ENCODE results near the gene SEC63. TPM values are rescaled to one million over a fixed set of nuclear protein-coding genes. Genes with fewer than 3 reads are reported as not detected.
A peak's percentile ranks its signal among the peaks of the same experiment; 100 is the strongest.

SEC63 gene
- total and polyA plus RNA-seq, 2 of the 4 experiments (the other 2 are of a cell fraction) = 8.6 to 22.4 TPM

DNA sequence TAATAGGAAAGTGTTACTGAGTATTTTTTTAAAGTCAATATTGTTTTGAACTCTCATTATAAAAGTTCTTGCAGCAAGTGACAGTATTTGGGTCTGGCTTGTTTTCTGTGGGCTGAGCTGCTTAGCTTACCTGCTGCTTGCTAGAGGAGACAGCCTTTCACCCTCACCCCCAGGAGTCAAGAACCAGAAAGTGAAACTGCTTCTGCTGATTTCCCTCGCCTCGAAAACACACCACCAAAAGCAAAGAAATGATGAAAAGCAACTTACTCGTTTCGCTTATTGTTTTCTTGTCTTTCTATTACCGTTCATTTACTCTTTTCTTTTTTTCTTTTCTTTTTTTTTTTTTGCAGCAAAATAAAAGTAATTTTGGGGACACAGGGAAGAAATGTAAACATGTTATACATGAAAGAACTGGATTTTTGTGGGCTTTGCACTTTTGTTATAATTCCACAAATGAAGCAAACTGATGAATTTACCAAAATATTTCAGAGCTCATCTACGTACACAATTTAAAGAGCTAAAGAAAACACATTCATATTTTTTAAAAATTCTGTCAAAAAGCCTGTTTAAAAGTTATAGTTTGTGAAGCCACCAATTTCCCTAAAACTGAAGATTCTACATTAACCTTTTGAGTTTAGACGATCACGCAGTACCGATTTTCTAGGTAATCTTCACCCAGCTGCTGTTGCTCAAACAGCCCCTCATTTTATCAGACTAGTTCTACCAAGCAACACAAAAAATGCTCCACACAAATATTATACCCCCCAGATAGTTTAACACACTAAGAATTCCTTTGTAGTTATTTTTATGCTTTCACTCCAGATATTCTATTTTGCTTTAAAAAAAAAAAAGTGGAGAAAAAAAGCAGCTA is 135.6 kb downstream of the SEC63 start:
- no peak for ATAC-seq (ENCODE audit: low read depth)
- Histone ChIP-seq H4K8ac (ENCODE audit: low read depth in 2 of 2, low read length in 2 of 2) (no peak overlapping the region), H3K23ac (ENCODE audit: low read depth, low read length) (no peak overlapping the region), H2AK5ac (ENCODE audit: low read depth, low read length) (no peak overlapping the region), H3K27me3 (ENCODE audit: control insufficient read depth, insufficient read depth, low read length) (peaks cover 30% of the 10 kb centered on the region), H4K5ac (ENCODE audit: low read depth, low read length) (no peak overlapping the region), H2BK5ac (ENCODE audit: low read depth, low read length, poor library complexity, severe bottlenecking) (no peak overlapping the region), H3K27ac (ENCODE audit: insufficient read depth, low read length) (no peak overlapping the region), H2BK15ac (ENCODE audit: low read depth, low read length) (no peak overlapping the region), H3K9me1 (ENCODE audit: insufficient read depth, low read length) (no peaks in the 10 kb centered on the region), H3K4me1 (ENCODE audit: control insufficient read depth, insufficient read depth, low read length) (no peaks in the 10 kb centered on the region), H3K36me3 (ENCODE audit: control insufficient read depth, insufficient read depth, low read length) (no peaks in the 10 kb centered on the region), H2BK120ac (ENCODE audit: low read depth, low read length) (no peak overlapping the region), H3K9ac (ENCODE audit: low read depth, low read length) (no peak overlapping the region), H3K18ac (ENCODE audit: low read depth, low read length) (no peak overlapping the region), H3K4ac (ENCODE audit: low read depth, low read length) (no peak overlapping the region), H2AFZ (replicated peaks; ENCODE audit: low read length, poor library complexity) (no peak overlapping the region), H2AK9ac (replicated peaks; ENCODE audit: low read depth, low read length, poor library complexity) (no peak overlapping the region), H2BK20ac (ENCODE audit: low read depth, low read length) (no peak overlapping the region), H3K9me3 (ENCODE audit: control insufficient read depth, insufficient read depth, low read length) (no peaks in the 10 kb centered on the region), H4K20me1 (ENCODE audit: insufficient read depth, low read length) (no peaks in the 10 kb centered on the region), H3K14ac (replicated peaks; ENCODE audit: low read depth, low read length) (no peak overlapping the region), H4K91ac (ENCODE audit: insufficient read depth, low read depth, low read length) (no peak overlapping the region), H3K4me2 (ENCODE audit: low read depth, low read length) (peak overlapping the region; percentile 51; the same call in 1 of the 2 replicates), H3K4me3 (ENCODE audit: insufficient read depth, low read depth, low read length) (no peak overlapping the region), H3K79me1 (ENCODE audit: low read depth in 1 of 2, low read length in 2 of 2) (no peaks in the 10 kb centered on the region), H3K56ac (ENCODE audit: extremely low read depth, insufficient read depth, low read length) (no peak overlapping the region)
- no TSS peak for BruUV-seq (replicated peaks)
- ChIA-PET CTCF (interaction anchor here (0.6 to 0.7 kb wide), 2 partner anchors 8 to 9 kb away, joined by 3 read pairs; no protein-coding TSS in a partner anchor), POLR2A (ENCODE audit: unreplicated experiment) (no interaction called here)
- no CpG with 5 or more reads among the region's 9 CpGs for WGBS, 2 experiments (ENCODE audit: extremely low coverage in 2 of 2, insufficient read length in 1 of 2)
- dilution Hi-C loops (cut with HindIII; ENCODE audit: low sequenced_read_pairs, unreplicated experiment) (no loop called here), in situ Hi-C loops (cut with MboI; ENCODE audit: low sequenced_read_pairs) (no loop called here), intact Hi-C loops (cut with micrococcal nuclease) (no loop called here)
- no peak for DNase-seq
- TF ChIP-seq, protein P1, sequence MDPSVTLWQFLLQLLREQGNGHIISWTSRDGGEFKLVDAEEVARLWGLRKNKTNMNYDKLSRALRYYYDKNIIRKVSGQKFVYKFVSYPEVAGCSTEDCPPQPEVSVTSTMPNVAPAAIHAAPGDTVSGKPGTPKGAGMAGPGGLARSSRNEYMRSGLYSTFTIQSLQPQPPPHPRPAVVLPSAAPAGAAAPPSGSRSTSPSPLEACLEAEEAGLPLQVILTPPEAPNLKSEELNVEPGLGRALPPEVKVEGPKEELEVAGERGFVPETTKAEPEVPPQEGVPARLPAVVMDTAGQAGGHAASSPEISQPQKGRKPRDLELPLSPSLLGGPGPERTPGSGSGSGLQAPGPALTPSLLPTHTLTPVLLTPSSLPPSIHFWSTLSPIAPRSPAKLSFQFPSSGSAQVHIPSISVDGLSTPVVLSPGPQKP (IDR thresholded peaks at IDR 0.05; ENCODE audit: borderline replicate concordance, low read depth, low read length) = no peak
- TF ChIP-seq, protein P2, sequence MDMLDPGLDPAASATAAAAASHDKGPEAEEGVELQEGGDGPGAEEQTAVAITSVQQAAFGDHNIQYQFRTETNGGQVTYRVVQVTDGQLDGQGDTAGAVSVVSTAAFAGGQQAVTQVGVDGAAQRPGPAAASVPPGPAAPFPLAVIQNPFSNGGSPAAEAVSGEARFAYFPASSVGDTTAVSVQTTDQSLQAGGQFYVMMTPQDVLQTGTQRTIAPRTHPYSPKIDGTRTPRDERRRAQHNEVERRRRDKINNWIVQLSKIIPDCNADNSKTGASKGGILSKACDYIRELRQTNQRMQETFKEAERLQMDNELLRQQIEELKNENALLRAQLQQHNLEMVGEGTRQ (IDR thresholded peaks at IDR 0.05; ENCODE audit: low read depth, low read length) = no peak
- TF ChIP-seq MXI1 (IDR thresholded peaks at IDR 0.05; ENCODE audit: borderline replicate concordance, low read depth, low read length) (no peak), CHD1 (IDR thresholded peaks at IDR 0.05; ENCODE audit: low read depth, low read length) (no peak), POLR2A (IDR thresholded peaks at IDR 0.05; ENCODE audit: low read depth, low read length) (no peak), RCOR1 (IDR thresholded peaks at IDR 0.05; ENCODE audit: insufficient replicate concordance, low read length) (no peak), NFE2L2 (IDR thresholded peaks at IDR 0.05; ENCODE audit: low read depth, low read length) (no peak), RAD21 (IDR thresholded peaks at IDR 0.05; ENCODE audit: low read length) (no peak), MAFK (IDR thresholded peaks at IDR 0.05; ENCODE audit: low read depth, low read length) (no peak), SMC3 (IDR thresholded peaks at IDR 0.05; ENCODE audit: low read depth, low read length) (no peak), CEBPB (IDR thresholded peaks at IDR 0.05; ENCODE audit: low read depth, low read length) (no peak), FOS (IDR thresholded peaks at IDR 0.05; ENCODE audit: low read depth, low read length) (no peak), MAZ (IDR thresholded peaks at IDR 0.05; ENCODE audit: borderline replicate concordance, low read depth, low read length) (no peak), RFX5 (IDR thresholded peaks at IDR 0.05; ENCODE audit: low read depth, low read length) (no peak)
- TF ChIP-seq, protein P3, sequence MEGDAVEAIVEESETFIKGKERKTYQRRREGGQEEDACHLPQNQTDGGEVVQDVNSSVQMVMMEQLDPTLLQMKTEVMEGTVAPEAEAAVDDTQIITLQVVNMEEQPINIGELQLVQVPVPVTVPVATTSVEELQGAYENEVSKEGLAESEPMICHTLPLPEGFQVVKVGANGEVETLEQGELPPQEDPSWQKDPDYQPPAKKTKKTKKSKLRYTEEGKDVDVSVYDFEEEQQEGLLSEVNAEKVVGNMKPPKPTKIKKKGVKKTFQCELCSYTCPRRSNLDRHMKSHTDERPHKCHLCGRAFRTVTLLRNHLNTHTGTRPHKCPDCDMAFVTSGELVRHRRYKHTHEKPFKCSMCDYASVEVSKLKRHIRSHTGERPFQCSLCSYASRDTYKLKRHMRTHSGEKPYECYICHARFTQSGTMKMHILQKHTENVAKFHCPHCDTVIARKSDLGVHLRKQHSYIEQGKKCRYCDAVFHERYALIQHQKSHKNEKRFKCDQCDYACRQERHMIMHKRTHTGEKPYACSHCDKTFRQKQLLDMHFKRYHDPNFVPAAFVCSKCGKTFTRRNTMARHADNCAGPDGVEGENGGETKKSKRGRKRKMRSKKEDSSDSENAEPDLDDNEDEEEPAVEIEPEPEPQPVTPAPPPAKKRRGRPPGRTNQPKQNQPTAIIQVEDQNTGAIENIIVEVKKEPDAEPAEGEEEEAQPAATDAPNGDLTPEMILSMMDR (conservative IDR thresholded peaks at IDR 0.05; ENCODE audit: low read depth, low read length) = no peak
